Activated CD8-positive, alpha-beta memory T cell treated with anti-CD3 and anti-CD28 coated beads, Interleukin-2, amount 50 U/mL, for 1 hour (primary cell): ENCODE results near the gene TPSG1.
"Not testable (repeated sequence)": the region's sequence is repeated elsewhere in the genome, so short reads cannot be mapped to it uniquely, and the experiment has no call there.

Experiments used
- DNase-seq: peaks from one replicate; pipeline ENCODE4 v3.0.0-alpha.2; 2020; ENCODE audit errors: extremely low read depth

TPSG1 gene

GRCh38 chr16:1225051-1225451, at the start of gene TPSG1:
Gene TPSG1 (minus strand): TSS chr16:1225268. CDS start chr16:1225252, 16 bp downstream.
- DNase-seq = no peak

- no peak for DNase-seq
Observed at GRCh38 chr16:1274767-1275166, 49.7 kb upstream of the TPSG1 start.

DNA sequence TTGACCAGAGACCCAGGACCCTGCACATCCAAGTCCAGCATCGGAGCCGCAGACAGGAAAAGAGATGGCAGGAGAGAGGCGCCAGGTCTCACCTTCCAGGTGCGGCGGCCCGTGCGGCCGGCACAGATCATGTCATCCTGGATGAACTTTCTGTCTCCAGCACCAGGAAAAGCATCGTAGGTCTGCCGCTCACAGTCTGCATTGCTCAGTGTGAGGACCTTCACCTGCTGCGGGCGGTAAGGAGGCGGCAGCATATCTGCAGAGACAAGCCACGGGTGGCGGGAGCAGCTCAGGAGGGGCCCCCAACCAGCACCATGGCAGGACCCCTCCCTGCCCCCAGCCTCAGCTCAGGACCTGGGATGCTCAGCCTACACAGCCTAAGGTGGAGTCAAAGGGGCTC, 48.7 kb upstream of the TPSG1 start:
- DNase-seq = no peak

DNA sequence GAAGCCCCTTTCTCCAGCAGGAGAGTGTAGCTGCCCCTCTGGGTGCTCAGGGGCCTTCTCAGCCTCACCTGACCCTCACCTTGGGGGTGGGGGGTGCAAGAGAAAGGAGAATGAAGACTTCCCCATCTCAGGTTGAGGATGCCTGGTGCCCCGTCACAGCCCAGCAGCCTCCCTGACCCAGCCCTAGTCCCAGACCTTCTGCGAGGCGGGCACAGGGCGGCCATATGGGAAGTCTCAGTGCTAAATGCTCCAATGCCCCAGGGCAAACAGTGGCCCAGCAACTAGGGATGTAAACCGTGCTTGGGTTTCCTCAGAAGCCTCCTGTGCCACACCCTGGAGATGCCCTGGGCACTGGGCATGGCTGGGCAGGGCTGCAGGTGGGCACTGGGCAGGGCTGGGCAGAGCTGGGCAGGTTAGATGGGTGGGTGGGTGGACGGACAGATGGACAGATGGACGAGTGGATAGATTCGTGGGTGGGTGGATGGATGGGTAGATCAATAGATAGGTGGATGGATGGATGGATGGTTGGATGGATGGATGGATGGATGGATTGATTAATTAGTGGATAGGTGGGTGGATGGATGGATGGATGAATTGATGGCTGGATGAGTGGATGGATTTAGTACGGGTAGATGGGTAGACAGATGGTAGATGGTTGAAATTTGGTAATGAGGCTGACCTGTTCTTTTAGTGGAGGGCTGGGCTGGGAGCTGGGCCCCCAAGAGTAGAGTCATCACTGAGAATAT, 47.6 kb upstream of the TPSG1 start:
- DNase-seq = no peak

- DNase-seq = not testable (repeated sequence)
Observed at GRCh38 chr16:1271724-1272413, 46.8 kb upstream of the TPSG1 start.

- no peak for DNase-seq
Observed at GRCh38 chr16:1271380-1271723, 46.3 kb upstream of the TPSG1 start.

DNA sequence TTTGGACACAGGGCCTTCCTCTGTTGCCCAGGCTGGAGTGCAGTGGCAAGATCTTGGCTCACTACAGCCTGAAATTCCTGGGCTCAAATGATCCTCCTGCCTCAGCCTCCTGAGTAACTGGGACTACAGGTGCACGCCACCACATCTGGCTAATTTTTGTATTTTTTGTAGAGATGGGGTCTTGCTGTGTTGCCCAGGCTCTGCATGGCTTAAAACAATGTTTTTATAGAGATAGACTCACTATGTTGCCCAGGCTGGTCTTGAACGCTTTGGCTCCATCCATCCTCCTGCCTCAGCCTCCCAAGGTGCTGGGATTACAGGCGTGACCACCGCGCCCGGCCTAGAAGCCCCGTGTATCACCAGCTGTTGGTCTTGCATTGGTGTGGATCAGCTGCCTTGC, 44.4 kb upstream of the TPSG1 start:
- DNase-seq = not testable (repeated sequence)

- no peak for DNase-seq
Observed at GRCh38 chr16:1265826-1266225, 40.8 kb upstream of the TPSG1 start.

DNA sequence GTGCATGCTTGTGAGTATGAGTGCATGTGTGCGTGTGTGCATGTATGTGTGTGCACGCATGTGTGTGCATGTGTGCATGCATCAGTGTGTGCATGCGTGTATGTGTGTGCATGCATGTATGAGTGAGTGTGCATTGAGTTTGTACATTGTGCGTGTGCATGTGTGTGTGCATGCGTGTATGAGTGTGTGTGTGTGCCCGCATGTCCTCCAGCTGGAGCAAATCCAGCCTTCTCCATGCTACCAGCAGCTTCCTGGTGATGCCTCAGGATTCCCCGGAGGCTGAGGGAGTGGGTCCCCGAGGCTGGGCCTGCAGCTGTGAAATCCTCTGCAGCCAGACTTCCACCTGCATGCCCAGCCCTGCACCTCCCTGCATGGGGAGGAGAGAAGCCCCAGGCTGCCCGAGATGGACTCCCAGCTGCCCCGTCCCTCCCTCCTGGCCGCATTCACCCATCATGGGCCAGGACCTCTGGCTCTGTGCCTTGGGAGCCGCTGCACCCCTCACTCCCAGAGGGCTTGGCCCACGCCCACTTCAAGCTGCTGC, 40.1 kb upstream of the TPSG1 start:
- no peak for DNase-seq

DNA sequence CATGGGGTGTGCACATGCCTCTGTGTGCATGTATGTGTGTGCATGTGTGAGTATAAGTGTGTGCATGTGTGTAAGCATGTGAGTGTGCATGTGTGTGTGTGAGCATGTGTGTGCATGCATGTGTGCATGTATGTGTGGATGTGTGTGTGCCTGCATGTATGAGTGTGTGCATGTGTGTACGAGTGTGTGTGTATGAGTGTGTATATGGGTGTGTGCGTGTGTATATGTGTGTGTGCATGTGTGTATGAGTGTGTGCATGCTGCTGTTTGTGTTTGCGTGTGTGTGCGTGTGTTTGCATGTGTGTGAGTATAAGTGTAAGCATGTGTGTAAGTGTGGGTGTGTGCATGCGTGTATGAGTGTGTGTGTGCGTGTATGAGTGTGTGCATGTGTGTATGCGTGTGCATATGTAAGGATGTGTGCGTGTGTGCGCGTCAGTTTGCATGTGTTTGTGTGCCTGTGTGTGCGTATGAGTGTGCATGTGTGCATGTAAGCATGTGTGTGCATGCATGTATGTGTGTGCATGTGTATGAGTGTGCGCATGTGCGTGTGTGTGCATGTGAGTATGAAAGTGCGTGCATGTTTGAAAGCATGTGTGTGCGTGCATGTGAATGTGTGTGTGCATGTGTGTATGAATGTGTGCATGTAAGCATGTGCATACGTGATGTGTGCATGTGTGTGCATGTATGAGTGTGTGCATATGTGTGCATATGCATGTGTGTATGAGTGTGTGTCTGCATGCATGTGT, 39.4 kb upstream of the TPSG1 start:
- DNase-seq = no peak

- no peak for DNase-seq
Observed at GRCh38 chr16:1263591-1264344, 38.7 kb upstream of the TPSG1 start.

DNA sequence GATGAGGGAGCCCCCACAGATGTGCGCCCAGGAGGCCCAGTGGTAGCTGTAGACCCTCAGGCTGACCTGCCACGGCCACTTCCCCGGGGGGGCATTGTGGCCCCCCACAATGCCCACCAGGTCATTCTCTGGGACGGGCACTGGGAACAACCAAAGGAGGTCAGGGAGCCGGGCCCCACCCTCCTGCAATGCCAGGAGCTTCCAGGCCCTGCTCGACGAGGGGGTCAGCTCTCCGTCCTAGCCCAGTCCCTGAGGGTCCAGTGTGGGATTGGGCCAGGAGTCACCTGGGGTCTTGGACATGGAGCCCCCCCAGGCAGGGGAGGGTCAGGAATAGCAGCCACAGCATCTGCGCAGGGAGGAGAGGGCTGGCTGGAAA, 37.8 kb upstream of the TPSG1 start:
- no peak for DNase-seq

- DNase-seq = no peak
Observed at GRCh38 chr16:1262210-1262845, 37.3 kb upstream of the TPSG1 start.

DNA sequence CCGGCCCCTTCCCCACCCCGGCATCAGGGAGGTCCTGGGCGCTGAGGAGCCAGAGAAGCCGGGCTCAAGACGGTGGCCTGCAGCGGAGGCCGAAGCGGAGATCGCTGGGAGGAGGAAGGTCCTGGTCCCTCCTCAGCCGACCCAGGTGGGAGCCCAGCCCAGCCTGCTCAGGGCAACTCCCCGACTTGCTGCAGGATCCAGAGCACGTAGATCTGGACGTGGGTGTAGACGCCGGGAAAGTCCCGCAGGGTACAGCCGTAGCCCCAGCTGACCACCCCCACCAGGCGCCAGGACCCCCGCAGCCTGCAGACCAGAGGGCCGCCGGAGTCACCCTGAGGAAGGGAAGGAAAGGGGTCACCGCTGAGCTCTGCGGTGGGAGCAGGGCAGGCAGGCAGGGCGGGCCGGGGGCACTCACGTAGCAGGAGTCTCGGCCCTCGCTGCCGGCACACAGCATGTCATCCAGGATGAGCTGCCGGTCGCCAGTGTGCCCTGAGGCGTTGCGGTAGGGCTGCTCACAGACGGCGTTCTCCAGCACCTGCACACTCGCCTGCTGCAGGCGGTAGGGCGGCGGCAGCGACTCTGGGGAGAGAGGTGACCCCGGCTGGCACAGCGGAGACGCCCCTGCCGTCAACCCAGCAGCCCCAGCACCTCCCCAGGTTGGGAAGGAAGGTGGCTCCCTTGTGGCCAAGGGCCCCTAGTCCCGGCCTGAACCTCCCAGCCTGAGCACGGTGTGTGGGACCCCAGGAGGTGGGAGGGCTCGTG, 36.2 kb upstream of the TPSG1 start:
- no peak for DNase-seq

DNA sequence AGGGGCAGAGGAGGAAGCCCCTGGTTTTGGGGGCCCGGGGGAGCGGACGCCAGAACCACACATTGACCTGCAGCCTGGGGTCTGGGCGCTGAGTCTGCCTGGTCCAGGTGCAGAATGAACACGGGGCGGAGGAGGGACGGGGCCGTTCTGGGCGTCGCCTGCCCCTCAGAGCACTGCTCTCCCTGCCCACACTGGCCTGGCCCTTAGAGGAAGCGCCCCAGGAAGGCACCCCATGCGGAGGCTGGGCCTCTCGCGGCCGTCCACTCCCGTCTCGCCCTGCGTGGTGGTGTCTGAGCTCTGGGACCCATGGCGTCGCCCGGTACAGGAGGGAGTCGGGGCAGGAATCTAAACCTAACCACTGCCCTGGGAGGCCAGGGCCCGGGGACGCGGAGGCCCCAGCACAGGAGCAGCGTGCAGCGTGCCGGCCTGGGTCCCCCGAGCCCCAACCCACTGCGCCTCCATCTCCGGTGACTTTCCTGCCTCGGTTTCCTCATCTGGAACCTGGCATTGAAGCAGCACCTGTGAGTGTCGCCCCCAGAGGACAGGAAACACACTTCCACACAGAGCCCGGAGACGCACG, 35.1 kb upstream of the TPSG1 start:
- no peak for DNase-seq

- DNase-seq = no peak
Observed at GRCh38 chr16:1259760-1260068, 34.6 kb upstream of the TPSG1 start.

DNA sequence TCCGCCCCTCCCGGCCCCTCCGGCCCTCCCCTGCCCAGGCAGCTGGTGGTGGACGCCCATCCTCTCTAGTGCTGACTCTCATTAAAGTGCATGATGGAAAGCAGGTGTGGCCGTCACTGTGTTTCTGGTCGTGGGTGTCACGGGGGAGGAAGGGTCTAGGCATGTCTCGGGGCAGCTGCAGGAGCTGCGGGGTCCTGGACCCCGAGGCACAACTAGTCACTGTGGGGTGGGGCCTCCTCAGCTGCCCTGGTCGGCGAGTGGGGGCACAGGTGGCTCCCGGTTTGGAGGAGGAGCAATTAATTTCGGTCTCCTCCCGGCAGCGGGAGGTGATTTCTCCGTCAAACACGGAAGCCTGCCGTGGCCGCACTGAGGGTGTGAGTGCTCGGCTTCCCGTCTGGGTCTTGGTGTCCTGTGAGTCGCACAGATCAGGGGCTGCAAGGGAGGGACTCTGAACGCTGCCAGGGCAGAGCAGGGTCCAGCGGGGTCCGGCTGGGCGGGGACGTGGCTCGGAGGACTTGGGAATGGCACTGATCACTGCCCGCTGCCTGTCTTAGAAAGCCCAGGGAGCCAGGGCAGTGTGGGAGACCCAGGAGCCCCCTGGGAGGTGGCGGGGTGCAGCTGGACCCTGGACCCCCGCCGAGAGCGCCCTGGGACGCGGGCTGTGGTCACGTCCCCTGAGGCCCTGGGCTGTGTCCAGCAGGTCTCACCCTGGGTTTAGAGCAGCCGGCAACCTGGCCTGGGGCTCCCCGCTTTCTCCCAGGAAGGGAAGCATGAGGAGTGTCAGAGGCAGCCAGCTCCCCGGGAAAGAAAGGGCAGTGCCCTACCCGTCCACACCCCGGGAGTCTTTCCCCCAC, 34.1 kb upstream of the TPSG1 start:
- no peak for DNase-seq

GRCh38 chr16:1258225-1258600, 33.1 kb upstream of the TPSG1 start:
- no peak for DNase-seq

- DNase-seq = no peak
Observed at GRCh38 chr16:1257561-1258224, 32.6 kb upstream of the TPSG1 start.
